Measurements from ENCODE around the gene NABP1.

Gene NABP1

GRCh38 chr2:191676790-191677645, 918 bp upstream of the NABP1 start:
- no peaks in the 10 kb centered on the region for H3K27me3 ChIP-seq (ENCODE audit: insufficient read depth, low read length, poor library complexity, severe bottlenecking)
- H3K4me2 ChIP-seq (ENCODE audit: low read depth, low read length, poor library complexity, severe bottlenecking), result peak overlapping the region; percentile 73
- peak overlapping the region; percentile 89 for H3K9ac ChIP-seq (ENCODE audit: low read depth, low read length, poor library complexity, severe bottlenecking)
- no peak for TF ChIP-seq EZH2phosphoT487 (IDR thresholded peaks at IDR 0.05; ENCODE audit: borderline replicate concordance)
- no peak for TF ChIP-seq CTCF (conservative IDR thresholded peaks at IDR 0.05; ENCODE audit: low read length)
- no peaks in the 10 kb centered on the region for H3K9me2 ChIP-seq (replicated peaks; ENCODE audit: low read depth, low read length)
- peaks cover 13% of the 10 kb centered on the region for H3F3A ChIP-seq (ENCODE audit: low read depth)
- H4K20me1 ChIP-seq (ENCODE audit: insufficient read depth, low read length, poor library complexity, severe bottlenecking), result peaks cover 36% of the 10 kb centered on the region
- no peaks in the 10 kb centered on the region for H3K9me3 ChIP-seq (ENCODE audit: insufficient read depth, low read depth, low read length)
- peaks cover 49% of the 10 kb centered on the region for H3K79me2 ChIP-seq (ENCODE audit: insufficient read depth, low read length)
- H3K4me3 ChIP-seq (ENCODE audit: low read length, poor library complexity, severe bottlenecking), result peak overlapping the region; percentile 93
- 0 out of 2 replicates have a peak, but pooled peaks cover 3% of the 10 kb centered on the region for H3K36me3 ChIP-seq (ENCODE audit: insufficient read depth, low read length)
- H2AFZ ChIP-seq (ENCODE audit: low read length), result no peak overlapping the region
- H3K4me1 ChIP-seq (ENCODE audit: insufficient read depth, low read length, poor library complexity, severe bottlenecking), result peaks cover 56% of the 10 kb centered on the region

GRCh38 chr2:191678437-191679100, 633 bp downstream of the NABP1 start:
- peaks cover 72% of the 10 kb centered on the region for H3K4me1 ChIP-seq (ENCODE audit: insufficient read depth, low read length, poor library complexity, severe bottlenecking)
- peaks cover 51% of the 10 kb centered on the region for H4K20me1 ChIP-seq (ENCODE audit: insufficient read depth, low read length, poor library complexity, severe bottlenecking)
- H3K9me3 ChIP-seq (ENCODE audit: insufficient read depth, low read depth, low read length), result no peaks in the 10 kb centered on the region
- peak overlapping the region; percentile 95 for H3K9ac ChIP-seq (ENCODE audit: low read depth, low read length, poor library complexity, severe bottlenecking)
- no peaks in the 10 kb centered on the region for H3K27me3 ChIP-seq (ENCODE audit: insufficient read depth, low read length, poor library complexity, severe bottlenecking)
- peaks cover 15% of the 10 kb centered on the region; the same call in 1 of the 2 replicates for H3K36me3 ChIP-seq (ENCODE audit: insufficient read depth, low read length)
- TF ChIP-seq EZH2phosphoT487 (IDR thresholded peaks at IDR 0.05; ENCODE audit: borderline replicate concordance) (no peak), CTCF (conservative IDR thresholded peaks at IDR 0.05; ENCODE audit: low read length) (no peak)
- peak overlapping the region; percentile 0; the same call in 1 of the 2 replicates for H2AFZ ChIP-seq (ENCODE audit: low read length)
- peaks cover 13% of the 10 kb centered on the region for H3F3A ChIP-seq (ENCODE audit: low read depth)
- H3K79me2 ChIP-seq (ENCODE audit: insufficient read depth, low read length), result peaks cover 65% of the 10 kb centered on the region
- peak overlapping the region; percentile 92 for H3K4me2 ChIP-seq (ENCODE audit: low read depth, low read length, poor library complexity, severe bottlenecking)
- no peaks in the 10 kb centered on the region for H3K9me2 ChIP-seq (replicated peaks; ENCODE audit: low read depth, low read length)
- peak overlapping the region; percentile 94 for H3K4me3 ChIP-seq (ENCODE audit: low read length, poor library complexity, severe bottlenecking)

GRCh38 chr2:191679818-191680600, 2.1 kb downstream of the NABP1 start:
- H3F3A ChIP-seq (ENCODE audit: low read depth), result peaks cover 13% of the 10 kb centered on the region
- H4K20me1 ChIP-seq (ENCODE audit: insufficient read depth, low read length, poor library complexity, severe bottlenecking), result peaks cover 57% of the 10 kb centered on the region

More at GRCh38 chr2:191679818-191680600, 2.1 kb downstream of the NABP1 start:
- no peaks in the 10 kb centered on the region for H3K27me3 ChIP-seq (ENCODE audit: insufficient read depth, low read length, poor library complexity, severe bottlenecking)
- no peaks in the 10 kb centered on the region for H3K9me2 ChIP-seq (replicated peaks; ENCODE audit: low read depth, low read length)
- no peak for TF ChIP-seq CTCF (conservative IDR thresholded peaks at IDR 0.05; ENCODE audit: low read length)
- no peak for TF ChIP-seq EZH2phosphoT487 (IDR thresholded peaks at IDR 0.05; ENCODE audit: borderline replicate concordance)
- H3K36me3 ChIP-seq (ENCODE audit: insufficient read depth, low read length), result peaks cover 28% of the 10 kb centered on the region; the same call in 1 of the 2 replicates
- peaks cover 77% of the 10 kb centered on the region for H3K4me1 ChIP-seq (ENCODE audit: insufficient read depth, low read length, poor library complexity, severe bottlenecking)
- peaks cover 73% of the 10 kb centered on the region for H3K79me2 ChIP-seq (ENCODE audit: insufficient read depth, low read length)
- H2AFZ ChIP-seq (ENCODE audit: low read length), result no peak overlapping the region
- H3K9ac ChIP-seq (ENCODE audit: low read depth, low read length, poor library complexity, severe bottlenecking), result peak overlapping the region; percentile 95
- H3K4me3 ChIP-seq (ENCODE audit: low read length, poor library complexity, severe bottlenecking), result peak overlapping the region; percentile 94
- H3K4me2 ChIP-seq (ENCODE audit: low read depth, low read length, poor library complexity, severe bottlenecking), result peak overlapping the region; percentile 92
- no peaks in the 10 kb centered on the region for H3K9me3 ChIP-seq (ENCODE audit: insufficient read depth, low read depth, low read length)

All from Loucy (cell line).